GM21367 (cell line): Measurements from ENCODE around the gene DHCR7.

Experiments
- ATAC-seq: cut with Tn5 transposase; IDR thresholded peaks from one replicate; pipeline ENCODE4 v1.9.1; 2021; ENCODE audit not compliant: unreplicated experiment

DHCR7 gene

GRCh38 chr11:71387200-71387599 lies 61.0 kb downstream of the DHCR7 start:
- no peak for ATAC-seq

GRCh38 chr11:71386202-71386601 lies 62.0 kb downstream of the DHCR7 start:
- ATAC-seq = no peak

- ATAC-seq = no peak
Measured at GRCh38 chr11:71385091-71385490, 63.1 kb downstream of the DHCR7 start.

GRCh38 chr11:71384561-71384960 lies 63.6 kb downstream of the DHCR7 start:
- ATAC-seq = no peak
